Smooth muscle cell (in vitro differentiated cells): Measurements from ENCODE around the gene SLC7A11. TPM values are rescaled to one million over a fixed set of nuclear protein-coding genes. Genes with fewer than 3 reads are reported as not detected.
"Not testable (repeated sequence)": the region's sequence is repeated elsewhere in the genome, so short reads cannot be mapped to it uniquely, and the experiment has no call there.

ENCODE experiments used
- DNase-seq: peaks from one replicate; lab custom pipeline; 2025; ENCODE audit not compliant: unreplicated experiment; lab: John Stamatoyannopoulos, UW
- H2AFZ ChIP-seq: fragments of 200-600 bp; sonication (generic); 2 replicates; pipeline ENCODE4 v1.6.0; 2016; ENCODE audit warnings: antibody characterized with exemption, low read depth, mild to moderate bottlenecking
- H3F3A ChIP-seq: fragments of 200-600 bp; sonication (generic); 2 replicates; pipeline ENCODE4 v1.6.0; 2017; ENCODE audit warnings: antibody characterized with exemption, low read depth
- H3K27ac ChIP-seq: fragments of 200-600 bp; sonication (generic); 2 replicates; pipeline ENCODE4 v1.5.1; 2016; ENCODE audit warnings: low read depth, mild to moderate bottlenecking
- H3K27me3 ChIP-seq: fragments of 200-600 bp; sonication (generic); 2 replicates; pipeline ENCODE4 v1.6.1; 2016; ENCODE audit warnings: low read depth, mild to moderate bottlenecking
- H3K36me3 ChIP-seq: fragments of 200-600 bp; sonication (generic); 2 replicates; pipeline ENCODE4 v1.5.1; 2016; ENCODE audit warnings: low read depth
- H3K4me1 ChIP-seq: fragments of 200-600 bp; sonication (generic); 2 replicates; pipeline ENCODE4 v1.5.1; 2016; ENCODE audit warnings: low read depth
- H3K4me2 ChIP-seq: fragments of 200-600 bp; sonication (generic); 2 replicates; pipeline ENCODE4 v1.6.0; 2016; ENCODE audit warnings: mild to moderate bottlenecking
- H3K4me3 ChIP-seq: fragments of 200-600 bp; sonication (generic); 2 replicates; pipeline ENCODE4 v1.5.1; 2016; ENCODE audit warnings: mild to moderate bottlenecking
- H3K79me2 ChIP-seq: fragments of 200-600 bp; sonication (generic); 2 replicates; pipeline ENCODE4 v1.6.0; 2016; ENCODE audit warnings: low read depth, mild to moderate bottlenecking
- H3K9ac ChIP-seq: fragments of 200-600 bp; sonication (generic); 2 replicates; pipeline ENCODE4 v1.6.0; 2016; ENCODE audit warnings: low read depth
- H3K9me3 ChIP-seq: fragments of 200-600 bp; sonication (generic); replicated peaks from 2 replicates; pipeline ENCODE4 v1.5.1; 2016; ENCODE audit warnings: low read depth
- H4K20me1 ChIP-seq: fragments of 200-600 bp; sonication (generic); 2 replicates; pipeline ENCODE4 v1.6.0; 2016; ENCODE audit warnings: low read depth
- WGBS: methylation state at CpG from one replicate; pipeline ENCODE4 v1.1.7; 2016; ENCODE audit warnings: low lambda C conversion rate; 5-methylcytosine and 5-hydroxymethylcytosine counted together
- polyA plus RNA-seq: library from polyadenylated mRNA; unstranded; fragments of >200 nt; fragmentation: Nextera tagmentation; extraction: Ambion mirVana; gene quantifications from 2 replicates; pipeline ENCODE4 v1.2.1, GENCODE V29; 2016
- total RNA-seq: library from RNA; depleted of rRNA; stranded (reverse); fragments of >200 nt; gene quantifications from 2 replicates; pipeline ENCODE4 v1.2.3, GENCODE V29; 2014
- TF ChIP-seq, protein P1 (sequence below): fragments of 200-600 bp; sonication (generic); IDR thresholded peaks from 2 replicates; pipeline ENCODE4 v1.5.1; 2017; ENCODE audit warnings: borderline replicate concordance, mild to moderate bottlenecking, antibody characterized with exemption; ENCODE audit not compliant: insufficient read depth, poor library complexity, severe bottlenecking

Gene SLC7A11
- total and polyA plus RNA-seq, 2 experiments from 2014 or later = 1.1 to 13.9 TPM

- TF ChIP-seq, protein P1, sequence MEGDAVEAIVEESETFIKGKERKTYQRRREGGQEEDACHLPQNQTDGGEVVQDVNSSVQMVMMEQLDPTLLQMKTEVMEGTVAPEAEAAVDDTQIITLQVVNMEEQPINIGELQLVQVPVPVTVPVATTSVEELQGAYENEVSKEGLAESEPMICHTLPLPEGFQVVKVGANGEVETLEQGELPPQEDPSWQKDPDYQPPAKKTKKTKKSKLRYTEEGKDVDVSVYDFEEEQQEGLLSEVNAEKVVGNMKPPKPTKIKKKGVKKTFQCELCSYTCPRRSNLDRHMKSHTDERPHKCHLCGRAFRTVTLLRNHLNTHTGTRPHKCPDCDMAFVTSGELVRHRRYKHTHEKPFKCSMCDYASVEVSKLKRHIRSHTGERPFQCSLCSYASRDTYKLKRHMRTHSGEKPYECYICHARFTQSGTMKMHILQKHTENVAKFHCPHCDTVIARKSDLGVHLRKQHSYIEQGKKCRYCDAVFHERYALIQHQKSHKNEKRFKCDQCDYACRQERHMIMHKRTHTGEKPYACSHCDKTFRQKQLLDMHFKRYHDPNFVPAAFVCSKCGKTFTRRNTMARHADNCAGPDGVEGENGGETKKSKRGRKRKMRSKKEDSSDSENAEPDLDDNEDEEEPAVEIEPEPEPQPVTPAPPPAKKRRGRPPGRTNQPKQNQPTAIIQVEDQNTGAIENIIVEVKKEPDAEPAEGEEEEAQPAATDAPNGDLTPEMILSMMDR = no peak
- Histone ChIP-seq H3K79me2 (peaks cover 41% of the 10 kb centered on the region), H3K9ac (peak overlapping the region; percentile 81), H3K4me2 (peak overlapping the region; percentile 97), H3K4me3 (peak overlapping the region; percentile 71), H3F3A (peaks cover 16% of the 10 kb centered on the region), H3K27ac (peak overlapping the region; percentile 99), H3K4me1 (peaks cover 31% of the 10 kb centered on the region), H3K9me3 (no peaks in the 10 kb centered on the region), H2AFZ (peak overlapping the region; percentile 75), H3K36me3 (no peaks in the 10 kb centered on the region), H4K20me1 (no peaks in the 10 kb centered on the region), H3K27me3 (no peaks in the 10 kb centered on the region)
- DNase-seq = no peak
- 8% methylated on average over 13 of the region's 13 CpGs for WGBS
Measured at GRCh38 chr4:138241281-138242075, 671 bp downstream of the SLC7A11 start.

GRCh38 chr4:138239491-138239890 is 2.7 kb downstream of the SLC7A11 start:
- Histone ChIP-seq H3F3A (peaks cover 20% of the 10 kb centered on the region), H3K4me3 (peak overlapping the region; percentile 71), H3K27ac (peak overlapping the region; percentile 17), H3K4me2 (peak overlapping the region; percentile 97), H4K20me1 (no peaks in the 10 kb centered on the region), H3K9ac (peak overlapping the region; percentile 18), H3K36me3 (no peaks in the 10 kb centered on the region), H3K79me2 (peaks cover 51% of the 10 kb centered on the region), H3K4me1 (peaks cover 39% of the 10 kb centered on the region), H2AFZ (peak overlapping the region; percentile 52), H3K9me3 (no peaks in the 10 kb centered on the region), H3K27me3 (no peaks in the 10 kb centered on the region)
- TF ChIP-seq, protein P1 = no peak
- WGBS = 2% methylated on average over 1 of the region's 1 CpG
- no peak for DNase-seq

DNA sequence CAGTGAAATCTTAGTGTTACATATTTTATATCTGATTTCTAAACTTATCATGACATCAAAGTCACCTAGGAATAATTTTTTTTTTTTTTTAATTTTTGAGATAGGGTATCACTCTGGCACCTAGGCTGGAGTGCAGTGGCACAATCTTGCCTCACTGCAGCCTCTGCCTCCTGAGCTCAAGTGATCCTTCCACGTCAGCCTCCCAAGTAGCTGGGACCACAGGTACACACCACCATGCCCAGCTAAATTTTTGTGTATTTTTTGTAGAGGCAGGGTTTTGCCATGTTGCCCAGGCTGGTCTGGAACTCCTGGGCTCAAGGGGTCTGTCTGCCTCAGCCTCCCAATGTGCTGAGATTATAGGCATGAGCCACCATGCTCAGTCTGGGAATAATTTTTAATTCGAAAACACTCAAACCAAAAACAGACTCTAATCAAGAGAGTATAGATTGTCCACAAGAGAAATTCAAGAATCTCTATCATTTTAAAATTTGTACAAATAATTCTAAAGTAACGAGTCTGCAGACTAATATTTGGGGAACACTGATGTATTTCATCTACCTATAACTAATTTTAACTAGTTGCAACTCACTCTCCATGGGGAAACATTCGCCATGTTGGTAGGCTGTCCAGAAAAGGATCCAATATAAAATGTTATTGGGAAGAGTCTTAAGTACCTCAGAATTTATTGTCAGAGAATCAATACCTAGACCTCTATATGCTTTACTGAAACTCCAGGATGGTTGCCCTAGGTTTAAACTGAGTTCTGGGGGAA is 3.4 kb downstream of the SLC7A11 start:
- H3K4me1 ChIP-seq = peaks cover 36% of the 10 kb centered on the region
- TF ChIP-seq, protein P1 = no peak
- no peaks in the 10 kb centered on the region for H3K27me3 ChIP-seq
- H3K4me2 ChIP-seq = peak overlapping the region; percentile 97
- no peaks in the 10 kb centered on the region for H3K9me3 ChIP-seq
- 96% methylated on average over 4 of the region's 4 CpGs for WGBS
- peak overlapping the region; percentile 52 for H2AFZ ChIP-seq
- no peaks in the 10 kb centered on the region for H4K20me1 ChIP-seq
- H3K79me2 ChIP-seq = peaks cover 56% of the 10 kb centered on the region
- H3F3A ChIP-seq = peaks cover 20% of the 10 kb centered on the region
- peak overlapping the region; percentile 71 for H3K4me3 ChIP-seq
- peak overlapping the region; percentile 17 for H3K27ac ChIP-seq
- no peak for DNase-seq
- H3K36me3 ChIP-seq = no peaks in the 10 kb centered on the region
- H3K9ac ChIP-seq = peak overlapping the region; percentile 18

- not testable (repeated sequence) for H3K4me3 ChIP-seq, H3K4me2 ChIP-seq, DNase-seq, H3K27me3 ChIP-seq, H3K9ac ChIP-seq, H3K27ac ChIP-seq, H3K9me3 ChIP-seq, H3K36me3 ChIP-seq, H4K20me1 ChIP-seq, H2AFZ ChIP-seq
- Histone ChIP-seq H3K4me1 (peaks cover 24% of the 10 kb centered on the region), H3F3A (peaks cover 17% of the 10 kb centered on the region), H3K79me2 (peaks cover 56% of the 10 kb centered on the region)
- 95% methylated on average over 7 of the region's 7 CpGs for WGBS
Measured at GRCh38 chr4:138237132-138237531, 5.0 kb downstream of the SLC7A11 start.
